ENCODE data around the gene XRRA1.
A peak's percentile ranks its signal among the peaks of the same experiment; 100 is the strongest.

Gene XRRA1

GRCh38 chr11:74950374-74950969 lies 1.6 kb upstream of the XRRA1 start:
- DNase-seq = no peak

GRCh38 chr11:74949753-74950137 lies 854 bp upstream of the XRRA1 start:
- no peak for DNase-seq

- no peak for DNase-seq
Measured at GRCh38 chr11:74948546-74948897, 369 bp downstream of the XRRA1 start.

GRCh38 chr11:74942073-74942759 lies 6.7 kb downstream of the XRRA1 start:
- no peak for DNase-seq

GRCh38 chr11:74941492-74941891 lies 7.4 kb downstream of the XRRA1 start:
- DNase-seq = no peak

GRCh38 chr11:74937696-74938475 lies 11.0 kb downstream of the XRRA1 start:
- no peak for DNase-seq

GRCh38 chr11:74936976-74937375 lies 11.9 kb downstream of the XRRA1 start:
- no peak for DNase-seq

- no peak for DNase-seq
Measured at GRCh38 chr11:74936087-74936486, 12.8 kb downstream of the XRRA1 start.

- DNase-seq = no peak
Measured at GRCh38 chr11:74935285-74935684, 13.6 kb downstream of the XRRA1 start.

GRCh38 chr11:74933765-74934164 lies 15.1 kb downstream of the XRRA1 start:
- no peak for DNase-seq

GRCh38 chr11:74932797-74933196 lies 16.1 kb downstream of the XRRA1 start:
- DNase-seq = peak; percentile 39

- peak; percentile 74 for DNase-seq
Measured at GRCh38 chr11:74932169-74932568, 16.7 kb downstream of the XRRA1 start.

GRCh38 chr11:74929431-74930363 lies 19.2 kb downstream of the XRRA1 start:
- peak; percentile 51 for DNase-seq

GRCh38 chr11:74927496-74927895 lies 21.4 kb downstream of the XRRA1 start:
- no peak for DNase-seq

- DNase-seq = peak; percentile 60
Measured at GRCh38 chr11:74926304-74927030, 22.4 kb downstream of the XRRA1 start.

- no peak for DNase-seq
Measured at GRCh38 chr11:74925281-74925680, 23.6 kb downstream of the XRRA1 start.

GRCh38 chr11:74923125-74923524 lies 25.8 kb downstream of the XRRA1 start:
- no peak for DNase-seq

GRCh38 chr11:74909812-74910211 lies 39.1 kb downstream of the XRRA1 start:
- no peak for DNase-seq

- no peak for DNase-seq
Measured at GRCh38 chr11:74909385-74909784, 39.5 kb downstream of the XRRA1 start.

- no peak for DNase-seq
Measured at GRCh38 chr11:74905326-74905725, 43.6 kb downstream of the XRRA1 start.

GRCh38 chr11:74902342-74902741 lies 46.5 kb downstream of the XRRA1 start:
- DNase-seq = no peak

GRCh38 chr11:74896311-74896710 lies 52.6 kb downstream of the XRRA1 start:
- no peak for DNase-seq
